SK-N-SH treated with all-trans-retinoic acid at 6 μM for 48 hours (cell line): Measurements from ENCODE around the gene RIT1.

Experiments used
- ATAC-seq: fragments of 200-7000 bp; cut with Tn5 transposase; 3 replicates; pipeline ENCODE4 v1.9.1; 2020; ENCODE audit warnings: mild to moderate bottlenecking, moderate library complexity
- ARNTL ChIP-seq: fragments of 450-650 bp; formaldehyde crosslinking; IDR thresholded peaks from 2 replicates; pipeline ENCODE4 v1.5.0; 2020; ENCODE audit warnings: low read depth, mild to moderate bottlenecking, moderate library complexity, borderline replicate concordance
- BACH2 ChIP-seq: fragments of 250-450 bp; sonication (Bioruptor Pico); IDR thresholded peaks from 2 replicates; pipeline ENCODE4 v1.9.0; 2021; ENCODE audit warnings: mild to moderate bottlenecking, borderline replicate concordance
- CREB5 ChIP-seq: fragments of 250-450 bp; sonication (Bioruptor Pico); IDR thresholded peaks from 2 replicates; pipeline ENCODE4 v1.5.1; 2020; ENCODE audit warnings: low read depth, mild to moderate bottlenecking, moderate library complexity
- CSDC2 ChIP-seq: fragments of 250-450 bp; sonication (Bioruptor Pico); IDR thresholded peaks from 2 replicates; pipeline ENCODE4 v1.5.0; 2020; ENCODE audit warnings: mild to moderate bottlenecking, moderate library complexity
- CSRNP3 ChIP-seq: fragments of 250-450 bp; sonication (Bioruptor Pico); IDR thresholded peaks from 2 replicates; pipeline ENCODE4 v1.5.1; 2021; ENCODE audit warnings: mild to moderate bottlenecking, moderate library complexity
- ESRRG ChIP-seq: fragments of 250-450 bp; sonication (Bioruptor Pico); IDR thresholded peaks from 2 replicates; pipeline ENCODE4 v1.6.1; 2021; ENCODE audit warnings: mild to moderate bottlenecking
- GLIS3 ChIP-seq: fragments of 250-450 bp; sonication (Bioruptor Pico); IDR thresholded peaks from 2 replicates; pipeline ENCODE4 v1.5.0; 2020; ENCODE audit warnings: mild to moderate bottlenecking, moderate library complexity
- ISL1 ChIP-seq: fragments of 250-450 bp; sonication (Bioruptor Pico); IDR thresholded peaks from 2 replicates; pipeline ENCODE4 v2.1.2; 2022; ENCODE audit warnings: mild to moderate bottlenecking, moderate library complexity
- OSR1 ChIP-seq: fragments of 250-450 bp; sonication (Bioruptor Pico); IDR thresholded peaks from 2 replicates; pipeline ENCODE4 v1.8.0; 2022; ENCODE audit warnings: moderate library complexity, mild to moderate bottlenecking, inconsistent platforms
- POU6F1 ChIP-seq: fragments of 250-450 bp; sonication (Bioruptor Pico); IDR thresholded peaks from 2 replicates; pipeline ENCODE4 v1.8.0; 2021; ENCODE audit warnings: low read depth, mild to moderate bottlenecking, moderate library complexity, borderline replicate concordance
- PPARA ChIP-seq: fragments of 250-450 bp; sonication (Bioruptor Pico); IDR thresholded peaks from 2 replicates; pipeline ENCODE4 v1.5.0; 2020; ENCODE audit warnings: mild to moderate bottlenecking, borderline replicate concordance
- RARB ChIP-seq: fragments of 250-450 bp; sonication (Bioruptor Pico); IDR thresholded peaks from 2 replicates; pipeline ENCODE4 v1.8.0; 2021; ENCODE audit warnings: mild to moderate bottlenecking, moderate library complexity
- SNAI2 ChIP-seq: fragments of 250-450 bp; sonication (Bioruptor Pico); IDR thresholded peaks from 2 replicates; pipeline ENCODE4 v1.5.0; 2020; ENCODE audit warnings: mild to moderate bottlenecking, moderate library complexity
- TCF4 ChIP-seq: fragments of 250-450 bp; sonication (Bioruptor Pico); IDR thresholded peaks from 2 replicates; pipeline ENCODE4 v1.8.0; 2021; ENCODE audit warnings: mild to moderate bottlenecking, moderate library complexity, borderline replicate concordance
- TOX ChIP-seq: fragments of 250-450 bp; sonication (Bioruptor Pico); IDR thresholded peaks from 2 replicates; pipeline ENCODE4 v1.8.0; 2021; ENCODE audit warnings: mild to moderate bottlenecking, moderate library complexity, borderline replicate concordance
- TSHZ2 ChIP-seq: fragments of 250-450 bp; sonication (Bioruptor Pico); IDR thresholded peaks from 2 replicates; pipeline ENCODE4 v1.5.0; 2020; ENCODE audit warnings: mild to moderate bottlenecking, moderate library complexity
- ZC3H10 ChIP-seq: fragments of 250-450 bp; sonication (Bioruptor Pico); IDR thresholded peaks from 2 replicates; pipeline ENCODE4 v1.5.1; 2021; ENCODE audit warnings: mild to moderate bottlenecking, moderate library complexity
- ZFP3 ChIP-seq: fragments of 250-450 bp; sonication (Bioruptor Pico); IDR thresholded peaks from 2 replicates; pipeline ENCODE4 v1.5.0; 2020; ENCODE audit warnings: mild to moderate bottlenecking, moderate library complexity
- ZFP30 ChIP-seq: fragments of 450-650 bp; formaldehyde crosslinking; IDR thresholded peaks from 2 replicates; pipeline ENCODE4 v1.5.0; 2022; ENCODE audit warnings: mild to moderate bottlenecking, moderate library complexity
- ZNF565 ChIP-seq: fragments of 450-650 bp; formaldehyde crosslinking; conservative IDR thresholded peaks from 2 replicates; pipeline ENCODE4 v1.5.0; 2020; ENCODE audit warnings: low read depth, mild to moderate bottlenecking, moderate library complexity
- ZNF70 ChIP-seq: fragments of 450-650 bp; formaldehyde crosslinking; IDR thresholded peaks from 2 replicates; pipeline ENCODE4 v1.5.0; 2020; ENCODE audit warnings: mild to moderate bottlenecking, moderate library complexity
- ZNF8 ChIP-seq: fragments of 450-650 bp; formaldehyde crosslinking; IDR thresholded peaks from 2 replicates; pipeline ENCODE4 v1.5.0; 2020; ENCODE audit warnings: mild to moderate bottlenecking, moderate library complexity

The RIT1 gene

GRCh38 chr1:155909894-155910293 is 1.3 kb downstream of the RIT1 start:
- no peak for TF ChIP-seq ZFP30 (CRISPR knock-in tag)
- TF ChIP-seq CSRNP3 (CRISPR knock-in tag): no peak
- no peak for TF ChIP-seq PPARA
- no peak for TF ChIP-seq OSR1 (CRISPR knock-in tag)
- TF ChIP-seq BACH2 (CRISPR knock-in tag): no peak
- no peak for TF ChIP-seq CSDC2 (CRISPR knock-in tag)
- no peak for TF ChIP-seq POU6F1 (CRISPR knock-in tag)
- TF ChIP-seq ISL1: no peak
- TF ChIP-seq ZNF565 (CRISPR knock-in tag): no peak
- TF ChIP-seq ZNF8: no peak
- no peak for TF ChIP-seq TCF4 (CRISPR knock-in tag)
- TF ChIP-seq ZFP3 (CRISPR knock-in tag): no peak
- TF ChIP-seq ZC3H10 (CRISPR knock-in tag): no peak
- no peak for ATAC-seq

- TF ChIP-seq GLIS3 (CRISPR knock-in tag): no peak
- TF ChIP-seq SNAI2 (CRISPR knock-in tag): no peak
- TF ChIP-seq, all 23 proteins: peak for 0
- ATAC-seq: no peak
Measured at GRCh38 chr1:155904261-155904660, 6.9 kb downstream of the RIT1 start.

- ATAC-seq: no peak
- TF ChIP-seq ZFP3 (CRISPR knock-in tag) (no peak), TCF4 (CRISPR knock-in tag) (no peak), TSHZ2 (CRISPR knock-in tag) (no peak), RARB (no peak), BACH2 (CRISPR knock-in tag) (no peak)
Measured at GRCh38 chr1:155900161-155900560, 11.0 kb downstream of the RIT1 start.

GRCh38 chr1:155899683-155900082 is 11.5 kb downstream of the RIT1 start:
- no peak for TF ChIP-seq CSRNP3 (CRISPR knock-in tag)
- no peak for TF ChIP-seq CREB5 (CRISPR knock-in tag)
- no peak for TF ChIP-seq RARB
- no peak for TF ChIP-seq TOX
- no peak for TF ChIP-seq TCF4 (CRISPR knock-in tag)
- TF ChIP-seq POU6F1 (CRISPR knock-in tag): no peak
- TF ChIP-seq ESRRG (CRISPR knock-in tag): no peak
- no peak for TF ChIP-seq CSDC2 (CRISPR knock-in tag)
- no peak for TF ChIP-seq OSR1 (CRISPR knock-in tag)
- no peak for TF ChIP-seq ZFP3 (CRISPR knock-in tag)
- no peak for TF ChIP-seq ZNF70 (CRISPR knock-in tag)
- no peak for TF ChIP-seq ARNTL (CRISPR knock-in tag)
- no peak for TF ChIP-seq ZNF565 (CRISPR knock-in tag)
- no peak for ATAC-seq
